ENCODE data around the gene KRT40.

- no peak for TF ChIP-seq GATA2 (IDR thresholded peaks at IDR 0.05; ENCODE audit: low read depth, low read length)
- no peak for TF ChIP-seq GATA3 (IDR thresholded peaks at IDR 0.05; ENCODE audit: low read depth, low read length)
Measured at GRCh38 chr17:40981115-40981514, 3.0 kb downstream of the KRT40 start.
